Neural progenitor cell (in vitro differentiated cells): ENCODE results near the gene CYB5B. TPM values are rescaled to one million over a fixed set of nuclear protein-coding genes. Genes with fewer than 3 reads are reported as not detected.

ENCODE experiments used
- DNase-seq: peaks from one replicate; pipeline ENCODE4 v3.0.0-alpha.2; 2016; ENCODE audit warnings: low spot score
- H2AFZ ChIP-seq: fragments of 200-600 bp; sonication (generic); replicated peaks from 2 replicates; pipeline ENCODE4 v1.6.1; 2016; ENCODE audit warnings: antibody characterized with exemption
- H3F3A ChIP-seq: fragments of 200-600 bp; sonication (generic); 2 replicates; pipeline ENCODE4 v1.6.1; 2016; ENCODE audit warnings: antibody characterized with exemption, low read depth
- H3K27ac ChIP-seq: fragments of 200-600 bp; sonication (generic); 2 replicates; pipeline ENCODE4 v1.5.1; 2016; ENCODE audit warnings: mild to moderate bottlenecking
- H3K27me3 ChIP-seq: fragments of 200-600 bp; sonication (generic); 2 replicates; pipeline ENCODE4 v1.6.1; 2016; ENCODE audit warnings: mild to moderate bottlenecking, moderate library complexity
- H3K36me3 ChIP-seq: fragments of 200-600 bp; sonication (generic); 2 replicates; pipeline ENCODE4 v1.5.1; 2016
- H3K4me1 ChIP-seq: fragments of 200-600 bp; sonication (generic); 2 replicates; pipeline ENCODE4 v1.6.1; 2016; ENCODE audit warnings: mixed run types
- H3K4me2 ChIP-seq: fragments of 200-600 bp; sonication (generic); 2 replicates; pipeline ENCODE4 v1.6.1; 2016
- H3K4me3 ChIP-seq: fragments of 200-600 bp; sonication (generic); 2 replicates; pipeline ENCODE4 v1.5.1; 2016
- H3K79me2 ChIP-seq: fragments of 200-600 bp; sonication (generic); 2 replicates; pipeline ENCODE4 v1.6.1; 2016; ENCODE audit warnings: low read depth
- H3K9ac ChIP-seq: fragments of 200-600 bp; sonication (generic); 2 replicates; pipeline ENCODE4 v1.6.1; 2016
- H3K9me3 ChIP-seq: fragments of 200-600 bp; sonication (generic); 2 replicates; pipeline ENCODE4 v1.5.1; 2016; ENCODE audit warnings: low read depth
- H4K20me1 ChIP-seq: fragments of 200-600 bp; sonication (generic); 2 replicates; pipeline ENCODE4 v1.6.1; 2016; ENCODE audit warnings: low read depth
- H3K27ac Mint-ChIP-seq: 3 replicates; pipeline ENCODE4 v1.8.0; 2021; ENCODE audit warnings: mixed read lengths
- H3K27me3 Mint-ChIP-seq: 2 replicates; pipeline ENCODE4 v1.8.0; 2022; ENCODE audit warnings: low read depth, mild to moderate bottlenecking, inconsistent platforms, moderate library complexity, mixed read lengths; ENCODE audit not compliant: insufficient read depth
- H3K36me3 Mint-ChIP-seq: 3 replicates; pipeline ENCODE4 v1.8.0; 2021; ENCODE audit warnings: mixed read lengths
- H3K4me1 Mint-ChIP-seq: 3 replicates; pipeline ENCODE4 v1.8.0; 2021; ENCODE audit warnings: mixed read lengths
- H3K4me3 Mint-ChIP-seq: 3 replicates; pipeline ENCODE4 v1.8.0; 2021; ENCODE audit warnings: mild to moderate bottlenecking, moderate library complexity, mixed read lengths
- H3K9me3 Mint-ChIP-seq: 3 replicates; pipeline ENCODE4 v1.8.0; 2020; ENCODE audit warnings: mixed read lengths
- EZH2 ChIP-seq: fragments of 200-600 bp; sonication (generic); IDR thresholded peaks from 2 replicates; pipeline ENCODE4 v1.6.1; 2017; ENCODE audit warnings: antibody characterized with exemption, mild to moderate bottlenecking, moderate library complexity
- EZH2phosphoT487 ChIP-seq: fragments of 200-600 bp; sonication (generic); IDR thresholded peaks from 2 replicates; pipeline ENCODE4 v1.6.1; 2017; ENCODE audit warnings: antibody characterized with exemption
- total RNA-seq: library from RNA; depleted of rRNA; stranded (reverse); fragments of >200 nt; gene quantifications from 2 replicates; pipeline ENCODE4 v1.2.3, GENCODE V29; 2015; ENCODE audit warnings: low replicate concordance
- TF ChIP-seq, protein P1 (sequence below): fragments of 200-600 bp; sonication (generic); IDR thresholded peaks from 2 replicates; pipeline ENCODE4 v1.5.1; 2017; ENCODE audit warnings: antibody characterized with exemption, mild to moderate bottlenecking

The CYB5B gene
- total RNA-seq, 1 donor from 2014 or later = 108 TPM

DNA sequence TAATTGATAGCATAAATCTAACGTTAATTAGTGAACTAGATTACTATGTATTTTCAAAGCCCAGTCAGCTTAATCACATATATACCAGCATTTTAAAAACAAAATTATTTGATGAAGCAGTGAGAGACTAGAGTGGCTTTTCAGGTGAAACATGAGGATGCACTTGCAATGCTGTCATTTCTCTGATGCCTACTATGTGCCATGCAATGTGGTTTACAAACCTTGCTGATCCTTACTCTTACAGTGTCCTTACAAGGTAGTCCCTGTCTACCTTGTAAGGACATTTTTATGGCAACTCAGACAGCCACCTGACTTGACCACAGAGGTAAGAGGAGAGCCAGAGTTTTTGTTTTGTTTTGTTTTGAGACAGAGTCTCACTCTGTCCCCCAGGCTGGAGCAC lies 42.7 kb downstream of the CYB5B start:
- peaks cover 3% of the 10 kb centered on the region for H3K27me3 Mint-ChIP-seq
- Histone ChIP-seq H3K4me3 (no peak overlapping the region), H3K9me3 (no peaks in the 10 kb centered on the region), H3K27me3 (no peaks in the 10 kb centered on the region), H3K9ac (no peak overlapping the region), H3K4me1 (peaks cover 11% of the 10 kb centered on the region), H4K20me1 (peaks cover 13% of the 10 kb centered on the region), H3K27ac (no peak overlapping the region), H3K79me2 (no peaks in the 10 kb centered on the region), H2AFZ (no peak overlapping the region), H3F3A (peaks cover 13% of the 10 kb centered on the region), H3K4me2 (no peak overlapping the region), H3K36me3 (peaks cover 5% of the 10 kb centered on the region)
- peaks cover 6% of the 10 kb centered on the region for H3K4me1 Mint-ChIP-seq
- H3K9me3 Mint-ChIP-seq = no peaks in the 10 kb centered on the region
- H3K4me3 Mint-ChIP-seq = no peak overlapping the region
- H3K27ac Mint-ChIP-seq = no peak overlapping the region
- TF ChIP-seq EZH2 (no peak), EZH2phosphoT487 (no peak)
- TF ChIP-seq, protein P1, sequence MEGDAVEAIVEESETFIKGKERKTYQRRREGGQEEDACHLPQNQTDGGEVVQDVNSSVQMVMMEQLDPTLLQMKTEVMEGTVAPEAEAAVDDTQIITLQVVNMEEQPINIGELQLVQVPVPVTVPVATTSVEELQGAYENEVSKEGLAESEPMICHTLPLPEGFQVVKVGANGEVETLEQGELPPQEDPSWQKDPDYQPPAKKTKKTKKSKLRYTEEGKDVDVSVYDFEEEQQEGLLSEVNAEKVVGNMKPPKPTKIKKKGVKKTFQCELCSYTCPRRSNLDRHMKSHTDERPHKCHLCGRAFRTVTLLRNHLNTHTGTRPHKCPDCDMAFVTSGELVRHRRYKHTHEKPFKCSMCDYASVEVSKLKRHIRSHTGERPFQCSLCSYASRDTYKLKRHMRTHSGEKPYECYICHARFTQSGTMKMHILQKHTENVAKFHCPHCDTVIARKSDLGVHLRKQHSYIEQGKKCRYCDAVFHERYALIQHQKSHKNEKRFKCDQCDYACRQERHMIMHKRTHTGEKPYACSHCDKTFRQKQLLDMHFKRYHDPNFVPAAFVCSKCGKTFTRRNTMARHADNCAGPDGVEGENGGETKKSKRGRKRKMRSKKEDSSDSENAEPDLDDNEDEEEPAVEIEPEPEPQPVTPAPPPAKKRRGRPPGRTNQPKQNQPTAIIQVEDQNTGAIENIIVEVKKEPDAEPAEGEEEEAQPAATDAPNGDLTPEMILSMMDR = no peak
- peaks cover 7% of the 10 kb centered on the region for H3K36me3 Mint-ChIP-seq
- DNase-seq = no peak

DNA sequence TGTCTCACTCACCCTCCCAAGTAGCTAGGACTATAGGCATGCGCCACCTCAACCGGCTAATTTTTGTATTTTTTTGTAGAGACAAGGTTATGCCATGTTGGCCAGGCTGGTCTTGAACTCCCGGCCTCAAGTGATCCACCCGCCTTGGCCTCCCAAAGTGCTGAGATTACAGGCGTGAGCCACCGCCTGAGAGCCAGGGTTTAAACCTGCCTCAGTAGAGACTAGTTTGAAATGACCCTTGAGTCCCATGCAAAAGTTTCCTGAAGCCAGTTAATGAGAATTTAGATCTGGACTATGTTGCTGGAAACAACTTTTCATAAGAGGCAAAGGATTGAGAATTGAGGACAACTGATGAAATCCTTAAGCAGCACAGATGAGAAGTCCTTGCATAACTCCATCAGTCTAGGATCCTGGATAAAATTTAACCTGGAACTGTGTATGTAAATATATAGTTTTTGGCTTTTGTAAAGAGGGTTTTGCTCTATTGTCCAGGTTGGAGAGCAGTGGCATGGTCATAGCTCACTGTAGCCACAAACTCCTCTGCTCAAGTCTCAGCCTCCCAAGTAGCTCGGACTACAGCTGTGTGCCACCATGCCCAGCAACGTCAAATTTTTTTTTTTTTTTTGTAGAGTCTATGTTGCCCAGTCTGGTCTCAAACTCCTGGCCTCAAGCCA lies 43.2 kb downstream of the CYB5B start:
- H4K20me1 ChIP-seq = peaks cover 13% of the 10 kb centered on the region
- no peaks in the 10 kb centered on the region for H3K9me3 Mint-ChIP-seq
- peaks cover 11% of the 10 kb centered on the region for H3K4me1 ChIP-seq
- H3K4me3 ChIP-seq = no peak overlapping the region
- TF ChIP-seq EZH2 (no peak), EZH2phosphoT487 (no peak)
- TF ChIP-seq, protein P1 = no peak
- no peaks in the 10 kb centered on the region for H3K27me3 ChIP-seq
- peaks cover 6% of the 10 kb centered on the region for H3K4me1 Mint-ChIP-seq
- no peak overlapping the region for H3K4me3 Mint-ChIP-seq
- no peak overlapping the region for H3K9ac ChIP-seq
- no peak overlapping the region for H3K27ac Mint-ChIP-seq
- H2AFZ ChIP-seq = no peak overlapping the region
- H3F3A ChIP-seq = peaks cover 13% of the 10 kb centered on the region
- no peak for DNase-seq
- H3K79me2 ChIP-seq = no peaks in the 10 kb centered on the region
- H3K4me2 ChIP-seq = no peak overlapping the region
- no peaks in the 10 kb centered on the region for H3K9me3 ChIP-seq
- H3K27ac ChIP-seq = no peak overlapping the region
- H3K36me3 ChIP-seq = peaks cover 5% of the 10 kb centered on the region
- peaks cover 3% of the 10 kb centered on the region for H3K27me3 Mint-ChIP-seq
- H3K36me3 Mint-ChIP-seq = peaks cover 4% of the 10 kb centered on the region

DNA sequence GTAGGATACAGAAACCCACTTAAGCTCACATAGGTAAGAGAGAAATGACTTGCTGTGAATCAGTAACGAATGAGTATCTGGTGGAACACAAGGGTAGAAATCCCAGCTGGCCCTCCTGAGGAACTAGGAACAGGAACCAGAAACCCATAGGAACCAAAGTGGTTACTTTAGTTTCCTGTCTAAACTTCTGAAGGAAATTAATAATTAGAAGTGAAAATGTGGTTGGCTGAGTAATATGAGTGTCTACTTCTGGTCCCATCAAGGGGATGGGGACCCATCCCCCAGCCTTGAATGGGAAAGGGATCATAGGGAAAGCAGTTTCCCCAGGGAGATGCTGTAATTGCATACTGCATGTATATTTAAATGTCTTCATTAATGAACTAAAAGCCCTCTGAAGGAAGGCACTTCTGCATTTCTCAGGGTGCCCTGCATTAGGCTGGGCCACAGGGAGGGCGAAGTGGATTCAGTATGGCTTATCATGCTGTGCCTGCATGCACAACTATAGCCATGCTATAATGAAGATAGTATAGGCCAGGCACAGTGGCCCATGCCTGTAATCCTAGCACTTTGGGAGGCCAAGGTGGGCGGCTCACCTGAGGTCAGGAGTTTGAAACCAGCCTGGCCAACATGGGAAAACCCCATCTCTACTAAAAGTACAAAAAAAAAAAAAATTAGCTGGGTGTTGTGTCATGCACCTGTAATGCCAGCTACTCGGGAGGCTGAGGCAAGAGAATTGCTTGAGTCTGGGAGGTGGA lies 45.6 kb downstream of the CYB5B start:
- H3K9ac ChIP-seq = no peak overlapping the region
- H2AFZ ChIP-seq = no peak overlapping the region
- H3K4me3 ChIP-seq = no peak overlapping the region
- no peaks in the 10 kb centered on the region for H3F3A ChIP-seq
- Mint-ChIP-seq H3K9me3 (no peaks in the 10 kb centered on the region), H3K27me3 (peaks cover 3% of the 10 kb centered on the region), H3K4me1 (no peaks in the 10 kb centered on the region), H3K4me3 (no peak overlapping the region), H3K27ac (no peak overlapping the region), H3K36me3 (peaks cover 4% of the 10 kb centered on the region)
- TF ChIP-seq EZH2phosphoT487 (no peak), EZH2 (no peak)
- TF ChIP-seq, protein P1 = no peak
- H3K36me3 ChIP-seq = no peaks in the 10 kb centered on the region
- H3K4me2 ChIP-seq = no peak overlapping the region
- no peaks in the 10 kb centered on the region for H4K20me1 ChIP-seq
- H3K4me1 ChIP-seq = no peaks in the 10 kb centered on the region
- no peak for DNase-seq
- no peaks in the 10 kb centered on the region for H3K79me2 ChIP-seq
- H3K27me3 ChIP-seq = no peaks in the 10 kb centered on the region
- H3K27ac ChIP-seq = no peak overlapping the region
- H3K9me3 ChIP-seq = no peaks in the 10 kb centered on the region
